SH-SY5Y (cell line): ENCODE results near the gene RNF41.

ENCODE experiments used
- GATA2 ChIP-seq: IDR thresholded peaks from 2 replicates; pipeline ENCODE4 v1.6.1; 2011; ENCODE audit warnings: mild to moderate bottlenecking, low read depth, low read length
- GATA3 ChIP-seq: IDR thresholded peaks from 2 replicates; pipeline ENCODE4 v1.6.1; 2011; ENCODE audit warnings: low read depth, mild to moderate bottlenecking, low read length, moderate library complexity

DNA sequence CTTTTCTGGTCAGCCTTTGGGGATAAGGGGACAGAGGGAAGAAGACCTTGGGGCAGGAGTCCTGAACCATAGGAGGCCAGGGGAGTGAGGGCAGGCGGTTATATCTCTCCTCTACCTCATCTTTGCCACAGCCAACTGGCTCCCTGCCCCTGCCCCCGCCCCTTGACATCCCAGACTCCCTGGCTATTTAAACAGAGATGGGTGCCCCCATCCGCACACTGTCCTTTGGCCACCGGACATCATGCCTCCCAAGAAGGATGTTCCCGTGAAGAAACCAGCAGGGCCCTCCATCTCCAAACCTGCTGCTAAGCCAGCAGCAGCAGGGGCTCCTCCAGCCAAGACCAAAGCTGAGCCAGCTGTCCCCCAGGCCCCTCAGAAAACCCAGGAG lies 68.0 kb downstream of the RNF41 start:
- TF ChIP-seq GATA2 (no peak), GATA3 (no peak)
